SK-N-MC (cell line): ENCODE measurements around the gene MESP2.

ENCODE experiments used
- DNase-seq: peaks from one replicate; pipeline ENCODE4 v3.0.0-alpha.2; 2011; ENCODE audit warnings: low read depth, low spot score
- H3K27ac ChIP-seq: fragments of 200-600 bp; sonication (generic); 2 replicates; pipeline ENCODE4 v1.5.1; 2016; ENCODE audit warnings: mixed run types
- H3K36me3 ChIP-seq: fragments of 200-600 bp; sonication (generic); 2 replicates; pipeline ENCODE4 v1.6.1; 2017; ENCODE audit warnings: antibody characterized with exemption, low read length, mixed read lengths; ENCODE audit not compliant: insufficient read depth
- H3K4me3 ChIP-seq: fragments of 200-600 bp; sonication (generic); 2 replicates; pipeline ENCODE4 v1.5.1; 2016
- H3K9ac ChIP-seq: fragments of 200-600 bp; sonication (generic); 2 replicates; pipeline ENCODE4 v1.8.0; 2017; ENCODE audit warnings: mixed run types, mixed read lengths; ENCODE audit not compliant: insufficient read length
- H3K9me3 ChIP-seq: fragments of 200-600 bp; sonication (generic); 2 replicates; pipeline ENCODE4 v1.6.1; 2017; ENCODE audit warnings: low read depth, mild to moderate bottlenecking, antibody characterized with exemption, low read length, moderate library complexity, mixed read lengths
- EZH2 ChIP-seq: fragments of 200-600 bp; sonication (generic); IDR thresholded peaks from one replicate; pipeline ENCODE4 v1.6.1; 2017; ENCODE audit warnings: antibody characterized with exemption
- FOXP2 ChIP-seq: optimal IDR thresholded peaks from 2 replicates; pipeline ENCODE3; 2011; ENCODE audit warnings: mild to moderate bottlenecking, moderate library complexity; ENCODE audit not compliant: insufficient read depth; ENCODE audit errors: extremely low read length, control extremely low read depth
- POLR2AphosphoS5 ChIP-seq: IDR thresholded peaks from 2 replicates; pipeline ENCODE4 v1.6.1; 2012; ENCODE audit warnings: mild to moderate bottlenecking, low read depth, low read length, borderline replicate concordance

MESP2 gene

GRCh38 chr15:89790661-89791060, 14.5 kb downstream of the MESP2 start:
- H3K4me3 ChIP-seq = no peak overlapping the region
- no peak for DNase-seq
- no peaks in the 10 kb centered on the region; the same call in 1 of the 2 replicates for H3K9me3 ChIP-seq
- TF ChIP-seq EZH2 (no peak), POLR2AphosphoS5 (no peak), FOXP2 (no peak)
- H3K36me3 ChIP-seq = no peaks in the 10 kb centered on the region
- no peak overlapping the region for H3K27ac ChIP-seq
- no peak overlapping the region for H3K9ac ChIP-seq

- H3K27ac ChIP-seq = no peak overlapping the region
- H3K4me3 ChIP-seq = no peak overlapping the region
- H3K9ac ChIP-seq = no peak overlapping the region
- no peaks in the 10 kb centered on the region; the same call in 1 of the 2 replicates for H3K9me3 ChIP-seq
- no peak for TF ChIP-seq EZH2
- no peak for TF ChIP-seq FOXP2
- no peak for TF ChIP-seq POLR2AphosphoS5
- no peaks in the 10 kb centered on the region for H3K36me3 ChIP-seq
- DNase-seq = no peak
Measured at GRCh38 chr15:89792106-89792805, 16.1 kb downstream of the MESP2 start.

- TF ChIP-seq POLR2AphosphoS5 (no peak), FOXP2 (no peak), EZH2 (no peak)
- DNase-seq = no peak
- no peak overlapping the region for H3K4me3 ChIP-seq
- no peak overlapping the region for H3K27ac ChIP-seq
- no peak overlapping the region for H3K9ac ChIP-seq
- H3K9me3 ChIP-seq = no peaks in the 10 kb centered on the region
- H3K36me3 ChIP-seq = no peaks in the 10 kb centered on the region
Measured at GRCh38 chr15:89794627-89795241, 18.6 kb downstream of the MESP2 start.

- no peaks in the 10 kb centered on the region for H3K36me3 ChIP-seq
- no peaks in the 10 kb centered on the region for H3K9me3 ChIP-seq
- TF ChIP-seq EZH2 (no peak), FOXP2 (no peak), POLR2AphosphoS5 (no peak)
- no peak overlapping the region for H3K27ac ChIP-seq
- no peak for DNase-seq
- H3K4me3 ChIP-seq = no peak overlapping the region
- H3K9ac ChIP-seq = no peak overlapping the region
Measured at GRCh38 chr15:89795996-89796395, 19.9 kb downstream of the MESP2 start.

- H3K36me3 ChIP-seq = no peaks in the 10 kb centered on the region
- H3K9me3 ChIP-seq = no peaks in the 10 kb centered on the region
- TF ChIP-seq EZH2 (no peak), POLR2AphosphoS5 (no peak), FOXP2 (no peak)
- H3K9ac ChIP-seq = no peak overlapping the region
- H3K27ac ChIP-seq = no peak overlapping the region
- no peak overlapping the region for H3K4me3 ChIP-seq
- DNase-seq = no peak
Measured at GRCh38 chr15:89797678-89798201, 21.6 kb downstream of the MESP2 start.

GRCh38 chr15:89799011-89799911, 23.1 kb downstream of the MESP2 start:
- no peak for TF ChIP-seq EZH2
- no peak for TF ChIP-seq POLR2AphosphoS5
- no peak for TF ChIP-seq FOXP2
- H3K9ac ChIP-seq = no peak overlapping the region

GRCh38 chr15:89799918-89800498, 23.9 kb downstream of the MESP2 start:
- no peaks in the 10 kb centered on the region for H3K9me3 ChIP-seq
- H3K9ac ChIP-seq = no peak overlapping the region
- no peaks in the 10 kb centered on the region for H3K36me3 ChIP-seq
- no peak for DNase-seq
- no peak overlapping the region for H3K27ac ChIP-seq
- no peak for TF ChIP-seq POLR2AphosphoS5
- no peak for TF ChIP-seq FOXP2
- TF ChIP-seq EZH2 = no peak
- no peak overlapping the region for H3K4me3 ChIP-seq

More at GRCh38 chr15:89799011-89799911, 23.1 kb downstream of the MESP2 start:
- no peak overlapping the region for H3K4me3 ChIP-seq
- no peak for DNase-seq
- no peaks in the 10 kb centered on the region for H3K36me3 ChIP-seq
- H3K9me3 ChIP-seq = no peaks in the 10 kb centered on the region
- H3K27ac ChIP-seq = no peak overlapping the region
